Stimulated activated CD8-positive, alpha-beta memory T cell treated with anti-CD3 and anti-CD28 coated beads, Interleukin-7, amount 100 ng/mL, for 48 hours (primary cell): Measurements from ENCODE around the gene GGT6.

Source experiments
- DNase-seq, 2 donors: peaks; one replicate each; pipeline ENCODE4 v3.0.0-alpha.2; 2020; ENCODE audit warnings: low read depth in 1 of 2; ENCODE audit errors: extremely low read depth in 1 of 2

GGT6 gene

GRCh38 chr17:4540687-4541327, 19.6 kb downstream of the GGT6 start:
- no peak for DNase-seq

- DNase-seq: no peak
Measured at GRCh38 chr17:4540224-4540651, 20.1 kb downstream of the GGT6 start.

- no peak for DNase-seq
Measured at GRCh38 chr17:4539576-4540223, 20.7 kb downstream of the GGT6 start.

- no peak for DNase-seq
Measured at GRCh38 chr17:4539025-4539424, 21.4 kb downstream of the GGT6 start.

GRCh38 chr17:4538236-4539002, 22.0 kb downstream of the GGT6 start:
- DNase-seq: no peak

- DNase-seq: no peak
Measured at GRCh38 chr17:4537451-4538235, 22.7 kb downstream of the GGT6 start.

GRCh38 chr17:4536742-4537411, 23.5 kb downstream of the GGT6 start:
- DNase-seq: no peak

- no peak for DNase-seq
Measured at GRCh38 chr17:4536259-4536741, 24.1 kb downstream of the GGT6 start.

GRCh38 chr17:4535667-4536258, 24.6 kb downstream of the GGT6 start:
- no peak for DNase-seq

- DNase-seq: no peak
Measured at GRCh38 chr17:4534928-4535666, 25.3 kb downstream of the GGT6 start.

GRCh38 chr17:4534515-4534914, 25.9 kb downstream of the GGT6 start:
- DNase-seq: no peak

GRCh38 chr17:4533523-4534504, 26.6 kb downstream of the GGT6 start:
- no peak for DNase-seq

GRCh38 chr17:4532860-4533522, 27.4 kb downstream of the GGT6 start:
- DNase-seq: no peak

- DNase-seq: no peak
Measured at GRCh38 chr17:4531988-4532736, 28.2 kb downstream of the GGT6 start.

GRCh38 chr17:4530799-4531730, 29.3 kb downstream of the GGT6 start:
- DNase-seq: no peak
